Natural killer cell (primary cell): ENCODE results near the gene IL19. TPM values are rescaled to one million over a fixed set of nuclear protein-coding genes. Genes with fewer than 3 reads are reported as not detected.

Experiments
- ATAC-seq, 3 donors: fragments of 150-1000 bp in 2 of 3; fragments of 200-7000 bp in 1 of 3; cut with Tn5 transposase; 1 replicate in 1 of 3; 2 replicates in 2 of 3; pipeline ENCODE4 v1.10.0; 2021; ENCODE audit warnings: mild to moderate bottlenecking in 2 of 3, moderate library complexity in 2 of 3
- DNase-seq, 2 donors: peaks; one replicate each; pipeline versions ENCODE4 v3.0.0 to v3.0.0-alpha.2; 2013 to 2021; ENCODE audit warnings: mixed read lengths in 1 of 2
- H3K27ac ChIP-seq: one replicate; pipeline ENCODE4 v1.5.1; 2013; ENCODE audit warnings: mild to moderate bottlenecking, low read length
- H3K27me3 ChIP-seq: one replicate; pipeline ENCODE4 v1.6.1; 2013; ENCODE audit warnings: low read length; ENCODE audit not compliant: control insufficient read depth, insufficient read depth
- H3K36me3 ChIP-seq: one replicate; pipeline ENCODE4 v1.6.1; 2013; ENCODE audit warnings: low read length; ENCODE audit not compliant: control insufficient read depth, insufficient read depth
- H3K4me1 ChIP-seq: one replicate; pipeline ENCODE4 v1.6.1; 2013; ENCODE audit warnings: low read length; ENCODE audit not compliant: control insufficient read depth, insufficient read depth
- H3K4me3 ChIP-seq: one replicate; pipeline ENCODE4 v1.5.1; 2013; ENCODE audit warnings: low read length
- H3K9me3 ChIP-seq: one replicate; pipeline ENCODE4 v1.6.1; 2013; ENCODE audit warnings: low read length; ENCODE audit not compliant: control insufficient read depth, insufficient read depth
- H3K27ac Mint-ChIP-seq, 2 donors: one replicate each; pipeline ENCODE4 v1.8.0; 2022; ENCODE audit warnings: mild to moderate bottlenecking in 2 of 2, mixed read lengths in 2 of 2, moderate library complexity in 1 of 2
- H3K27me3 Mint-ChIP-seq, 2 donors: one replicate each; pipeline ENCODE4 v1.8.0; 2022; ENCODE audit warnings: low read depth in 2 of 2, mixed read lengths in 2 of 2
- H3K36me3 Mint-ChIP-seq: one replicate; pipeline ENCODE4 v1.8.0; 2022; ENCODE audit warnings: mixed read lengths
- H3K4me1 Mint-ChIP-seq, 2 donors: one replicate each; pipeline ENCODE4 v1.8.0; 2022; ENCODE audit warnings: mixed read lengths in 2 of 2
- H3K4me3 Mint-ChIP-seq: one replicate; pipeline ENCODE4 v1.8.0; 2022; ENCODE audit warnings: mild to moderate bottlenecking, moderate library complexity, mixed read lengths
- H3K9me3 Mint-ChIP-seq, 2 donors: one replicate each; pipeline ENCODE4 v1.8.0; 2022; ENCODE audit warnings: mixed read lengths in 2 of 2
- WGBS: methylation state at CpG from one replicate; pipeline ENCODE4 v1.1.7; 2013; ENCODE audit warnings: missing lambda C conversion rate; ENCODE audit not compliant: insufficient coverage; 5-methylcytosine and 5-hydroxymethylcytosine counted together
- intact Hi-C: fragments of 100-400 bp; cut with micrococcal nuclease; formaldehyde crosslinking; loops from one replicate; pipeline ENCODE4 v1.14.2; 2022
- total RNA-seq, 4 donors: library from RNA; stranded (reverse); fragments of 120-200 nt in 1 of 4; gene quantifications; one replicate each; pipeline versions ENCODE4 v1.2.3 to v1.2.4, GENCODE V29; 2013 to 2022
- TF ChIP-seq, protein P1 (sequence below): fragments of 200-600 bp; IDR thresholded peaks from one replicate; pipeline ENCODE4 v1.8.0; 2022; ENCODE audit warnings: antibody characterized with exemption

Gene IL19
- total RNA-seq, 3 donors from 2014 or later (not counting 1 experiment from before 2014, with no cell fraction given) = not detected

DNA sequence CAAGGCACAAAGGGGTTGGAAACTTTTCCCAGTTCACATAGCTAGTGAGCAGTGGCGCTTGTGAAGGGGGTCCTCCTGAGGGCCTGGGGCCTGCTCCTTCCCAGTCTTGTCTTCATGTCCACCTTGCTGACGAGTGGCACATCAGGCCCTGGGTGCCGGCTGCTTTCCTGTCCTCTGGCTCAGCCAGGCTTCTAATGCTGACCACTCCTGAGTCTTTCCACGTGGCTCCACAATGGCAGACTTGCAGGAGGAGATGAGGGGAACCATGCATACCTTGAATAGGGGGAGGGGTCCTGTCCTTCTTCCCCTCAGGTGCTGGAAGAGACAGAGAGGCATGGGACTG, 47.1 kb upstream of the IL19 start:
- 89% methylated on average over 4 of the region's 4 CpGs for WGBS
- H3K27ac Mint-ChIP-seq = no peak overlapping the region
- H3K27me3 ChIP-seq = no peaks in the 10 kb centered on the region

DNA sequence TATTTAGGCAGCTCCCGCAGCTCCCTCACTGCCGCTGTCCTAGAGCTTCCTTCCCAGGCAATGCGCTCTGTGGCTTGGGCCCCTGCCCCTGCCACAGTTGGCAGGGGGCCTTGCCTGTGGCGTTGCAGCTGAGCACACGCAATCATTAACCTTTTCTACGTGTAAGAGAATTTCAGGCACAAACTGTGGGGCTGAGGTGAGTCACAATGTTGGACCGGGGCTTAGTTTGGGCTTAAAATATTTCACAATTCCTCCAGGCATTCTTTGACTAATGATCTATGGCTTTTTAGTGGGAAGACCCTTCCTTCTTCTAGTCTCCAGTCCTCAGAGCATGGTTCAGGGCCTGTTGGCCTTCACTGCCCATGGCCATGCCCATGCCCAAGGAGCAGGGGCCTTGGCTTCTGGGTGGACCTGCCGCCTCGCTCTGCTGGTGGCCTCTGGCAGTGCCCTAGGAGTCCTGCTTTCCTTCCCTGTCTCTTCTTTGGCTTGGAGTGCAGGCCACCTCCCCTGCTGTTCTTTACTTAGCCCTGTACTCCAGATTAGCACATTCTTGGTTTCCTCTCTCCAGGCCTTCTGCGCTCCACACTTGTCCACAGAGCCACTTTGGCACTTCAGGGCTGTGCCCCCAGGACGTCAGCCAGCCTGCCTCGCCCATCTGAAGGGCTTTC, 46.6 kb upstream of the IL19 start:
- Histone ChIP-seq H3K27ac (no peak overlapping the region), H3K36me3 (peaks cover 2% of the 10 kb centered on the region), H3K4me1 (peaks cover 64% of the 10 kb centered on the region), H3K27me3 (no peaks in the 10 kb centered on the region), H3K9me3 (no peaks in the 10 kb centered on the region), H3K4me3 (no peak overlapping the region)
- intact Hi-C loops = no loop called here
- ATAC-seq (no peak), DNase-seq (no peak)
- 76% methylated on average over 11 of the region's 12 CpGs for WGBS
- Mint-ChIP-seq H3K27ac (peak overlapping the region in 1 of 2 donors; percentile 43), H3K27me3 (no peaks in the 10 kb centered on the region), H3K36me3 (no peaks in the 10 kb centered on the region), H3K9me3 (no peaks in the 10 kb centered on the region), H3K4me3 (no peak overlapping the region), H3K4me1 (peaks cover 62 to 82% of the 10 kb centered on the region in 2 donors)
- TF ChIP-seq, protein P1, sequence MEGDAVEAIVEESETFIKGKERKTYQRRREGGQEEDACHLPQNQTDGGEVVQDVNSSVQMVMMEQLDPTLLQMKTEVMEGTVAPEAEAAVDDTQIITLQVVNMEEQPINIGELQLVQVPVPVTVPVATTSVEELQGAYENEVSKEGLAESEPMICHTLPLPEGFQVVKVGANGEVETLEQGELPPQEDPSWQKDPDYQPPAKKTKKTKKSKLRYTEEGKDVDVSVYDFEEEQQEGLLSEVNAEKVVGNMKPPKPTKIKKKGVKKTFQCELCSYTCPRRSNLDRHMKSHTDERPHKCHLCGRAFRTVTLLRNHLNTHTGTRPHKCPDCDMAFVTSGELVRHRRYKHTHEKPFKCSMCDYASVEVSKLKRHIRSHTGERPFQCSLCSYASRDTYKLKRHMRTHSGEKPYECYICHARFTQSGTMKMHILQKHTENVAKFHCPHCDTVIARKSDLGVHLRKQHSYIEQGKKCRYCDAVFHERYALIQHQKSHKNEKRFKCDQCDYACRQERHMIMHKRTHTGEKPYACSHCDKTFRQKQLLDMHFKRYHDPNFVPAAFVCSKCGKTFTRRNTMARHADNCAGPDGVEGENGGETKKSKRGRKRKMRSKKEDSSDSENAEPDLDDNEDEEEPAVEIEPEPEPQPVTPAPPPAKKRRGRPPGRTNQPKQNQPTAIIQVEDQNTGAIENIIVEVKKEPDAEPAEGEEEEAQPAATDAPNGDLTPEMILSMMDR = no peak

More for the DNA sequence above, 47.1 kb upstream of the IL19 start:
- Mint-ChIP-seq H3K27me3 (no peaks in the 10 kb centered on the region), H3K9me3 (no peaks in the 10 kb centered on the region), H3K36me3 (no peaks in the 10 kb centered on the region), H3K4me1 (peaks cover 62 to 82% of the 10 kb centered on the region in 2 donors), H3K4me3 (no peak overlapping the region)
- intact Hi-C loops = no loop called here
- TF ChIP-seq, protein P1 = no peak
- ATAC-seq (no peak), DNase-seq (no peak)
- H3K9me3 ChIP-seq = no peaks in the 10 kb centered on the region
- no peaks in the 10 kb centered on the region for H3K36me3 ChIP-seq
- no peak overlapping the region for H3K27ac ChIP-seq
- peaks cover 60% of the 10 kb centered on the region for H3K4me1 ChIP-seq
- no peak overlapping the region for H3K4me3 ChIP-seq

- Histone ChIP-seq H3K4me1 (peaks cover 67% of the 10 kb centered on the region), H3K9me3 (no peaks in the 10 kb centered on the region), H3K27ac (no peak overlapping the region), H3K36me3 (peaks cover 15% of the 10 kb centered on the region), H3K4me3 (no peak overlapping the region), H3K27me3 (no peaks in the 10 kb centered on the region)
- H3K4me3 Mint-ChIP-seq = no peak overlapping the region
- H3K4me1 Mint-ChIP-seq = peaks cover 63 to 83% of the 10 kb centered on the region in 2 donors
- no peak overlapping the region for H3K27ac Mint-ChIP-seq
- H3K9me3 Mint-ChIP-seq = no peaks in the 10 kb centered on the region
- ATAC-seq = peak; percentile 36 to 54 (median 54)
- DNase-seq = peak; percentile 55 to 82
- WGBS = 71% methylated on average over 9 of the region's 9 CpGs
- peaks cover 7% of the 10 kb centered on the region for H3K36me3 Mint-ChIP-seq
- intact Hi-C loops = loop anchor here (5.0 kb wide), 2 partner anchors 38 to 42 kb away; no protein-coding TSS in a partner anchor
- TF ChIP-seq, protein P1 = peak; percentile 55
- no peaks in the 10 kb centered on the region for H3K27me3 Mint-ChIP-seq
These were observed 45.2 kb upstream of the IL19 start for GRCh38 chr1:206725109-206725963.
